Chondrocyte (in vitro differentiated cells): ENCODE measurements around the gene NPW. TPM values are rescaled to one million over a fixed set of nuclear protein-coding genes. Genes with fewer than 3 reads are reported as not detected.

ENCODE experiments used
- DNase-seq: peaks from one replicate; pipeline ENCODE4 v3.0.0; 2021; ENCODE audit warnings: mixed read lengths, low spot score
- H3K27ac Mint-ChIP-seq: one replicate; pipeline ENCODE4 v1.8.0; 2021; ENCODE audit warnings: mild to moderate bottlenecking, moderate library complexity, mixed read lengths; ENCODE audit not compliant: unreplicated experiment
- H3K27me3 Mint-ChIP-seq: 2 replicates; pipeline ENCODE4 v1.8.0; 2021; ENCODE audit warnings: low read depth, mixed read lengths
- H3K36me3 Mint-ChIP-seq: 2 replicates; pipeline ENCODE4 v1.8.0; 2021; ENCODE audit warnings: low read depth, mixed read lengths
- H3K4me1 Mint-ChIP-seq: 2 replicates; pipeline ENCODE4 v1.8.0; 2021; ENCODE audit warnings: low read depth, mild to moderate bottlenecking, mixed read lengths
- H3K4me3 Mint-ChIP-seq: one replicate; pipeline ENCODE4 v1.8.0; 2021; ENCODE audit warnings: mild to moderate bottlenecking, moderate library complexity, mixed read lengths; ENCODE audit not compliant: unreplicated experiment
- H3K9me3 Mint-ChIP-seq: 2 replicates; pipeline ENCODE4 v1.8.0; 2021; ENCODE audit warnings: low read depth, mixed read lengths
- CTCF ChIP-seq: fragments of 200-600 bp; sonication (generic); IDR thresholded peaks from 2 replicates; pipeline ENCODE4 v1.5.0; 2021; ENCODE audit warnings: antibody characterized with exemption, mild to moderate bottlenecking, moderate library complexity
- total RNA-seq: library from RNA; stranded (reverse); gene quantifications from 3 replicates; pipeline ENCODE4 v1.2.1, GENCODE V29; 2021

The NPW gene
- total RNA-seq, 1 donor from 2014 or later: 2.5 TPM

DNA sequence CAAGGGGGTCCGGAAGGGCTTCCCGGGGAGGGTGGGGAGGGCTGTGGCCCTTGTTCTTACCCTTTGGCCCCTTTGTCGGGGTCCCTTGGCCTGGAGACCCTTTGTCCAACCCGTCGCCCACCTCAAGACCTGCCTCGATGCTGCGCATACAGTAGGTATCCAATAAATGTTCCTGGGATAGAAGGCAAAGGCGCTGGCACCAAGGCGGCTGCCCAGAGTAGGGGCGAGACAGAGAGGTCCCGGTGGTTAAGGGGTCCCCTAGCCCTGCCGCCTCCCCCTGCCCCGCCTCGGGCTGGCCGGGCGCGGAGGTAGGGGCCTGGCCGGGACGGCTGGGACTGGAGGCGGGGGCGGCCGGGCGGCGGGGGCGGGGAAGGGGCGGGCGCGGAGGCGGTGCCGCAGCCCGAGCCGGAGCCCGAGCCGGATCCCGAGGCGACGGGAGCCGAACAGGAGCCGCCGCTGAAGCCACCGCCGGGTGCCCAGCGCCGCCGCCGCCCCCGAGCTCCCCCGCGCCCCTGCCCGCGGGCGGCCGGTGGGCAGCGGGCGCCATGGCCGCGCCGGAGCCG, 7.0 kb downstream of the NPW start, which contains the start of gene NHERF2:
TSS of gene NHERF2 (plus strand) at position 442 of the 563 bp plus-strand sequence. CDS start at position 546, 104 bp downstream.
- no peak for TF ChIP-seq CTCF
- Mint-ChIP-seq H3K27me3 (peaks cover 2% of the 10 kb centered on the region), H3K27ac (no peak within 1 kb of the TSS), H3K9me3 (no peaks in the 10 kb centered on the region), H3K36me3 (no peaks in the 10 kb centered on the region), H3K4me1 (peaks cover 37% of the 10 kb centered on the region), H3K4me3 (peak within 1 kb of the TSS; percentile 82)
- DNase-seq: no peak

DNA sequence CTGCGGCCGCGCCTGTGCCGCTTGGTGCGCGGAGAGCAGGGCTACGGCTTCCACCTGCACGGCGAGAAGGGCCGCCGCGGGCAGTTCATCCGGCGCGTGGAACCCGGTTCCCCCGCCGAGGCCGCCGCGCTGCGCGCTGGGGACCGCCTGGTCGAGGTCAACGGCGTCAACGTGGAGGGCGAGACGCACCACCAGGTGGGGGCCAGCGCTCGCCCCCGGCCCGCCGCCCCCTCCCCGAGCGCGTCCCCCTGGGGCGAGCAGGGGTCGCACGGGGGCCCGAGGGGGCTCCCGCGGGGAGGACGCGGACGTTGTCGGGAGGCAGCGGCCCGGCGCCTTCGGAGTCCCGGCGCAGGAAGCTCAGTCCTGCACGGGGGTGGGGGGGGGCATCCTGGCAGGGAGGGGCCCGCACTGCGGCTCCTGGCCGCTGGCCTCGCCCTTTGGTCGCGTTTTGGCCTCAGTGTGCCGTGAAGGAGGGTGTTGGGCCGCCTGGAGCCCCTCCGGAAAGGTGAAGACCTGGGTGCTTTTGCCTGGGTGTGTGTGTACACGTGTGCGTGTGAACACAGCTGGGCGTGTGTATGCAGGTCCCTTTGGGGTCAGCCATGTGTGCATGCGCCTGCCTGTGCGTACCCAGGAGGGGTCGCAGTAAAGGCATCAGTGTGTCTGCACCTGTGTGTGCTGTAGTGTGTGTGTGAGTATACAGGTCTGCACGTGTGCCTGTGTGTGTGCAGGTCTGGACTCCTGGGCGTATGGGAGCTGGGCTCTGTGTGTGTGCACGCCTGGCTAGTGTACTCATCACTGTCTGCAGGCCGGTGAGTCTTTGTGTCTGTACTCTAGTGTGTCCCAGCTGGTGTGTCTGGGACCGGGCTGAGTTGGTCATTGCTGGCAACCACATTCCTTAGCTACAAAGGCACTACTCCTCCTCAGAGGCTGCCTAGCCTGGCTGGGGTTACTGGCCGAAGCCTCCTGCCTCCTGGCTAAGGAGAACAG, 7.7 kb downstream of the NPW start:
- H3K4me1 Mint-ChIP-seq: peaks cover 41% of the 10 kb centered on the region
- no peak for DNase-seq
- H3K4me3 Mint-ChIP-seq: peak overlapping the region; percentile 82
- H3K27me3 Mint-ChIP-seq: no peaks in the 10 kb centered on the region
- H3K27ac Mint-ChIP-seq: no peak overlapping the region
- H3K36me3 Mint-ChIP-seq: no peaks in the 10 kb centered on the region
- H3K9me3 Mint-ChIP-seq: no peaks in the 10 kb centered on the region
- TF ChIP-seq CTCF: peak; percentile 33

DNA sequence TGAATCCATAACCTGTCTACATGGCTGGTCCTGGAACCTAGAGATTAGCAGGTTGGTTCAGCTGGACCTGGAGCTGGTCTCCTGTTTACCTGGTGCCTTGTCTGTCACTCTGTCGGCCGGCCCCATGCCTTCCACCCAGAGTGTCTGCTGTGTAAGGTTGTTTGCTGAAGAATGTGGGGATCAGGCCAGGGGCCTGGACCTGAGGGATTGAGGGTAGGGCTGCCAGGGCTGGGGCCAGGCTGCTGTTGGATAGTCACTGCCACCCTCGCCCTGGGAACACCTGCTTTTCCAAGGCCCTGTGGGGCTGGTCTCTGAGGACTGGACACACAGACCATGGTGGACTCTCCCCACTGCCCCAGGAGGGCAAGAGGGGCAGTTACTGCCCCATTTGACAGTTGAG, 8.6 kb downstream of the NPW start:
- peaks cover 41% of the 10 kb centered on the region for H3K4me1 Mint-ChIP-seq
- H3K4me3 Mint-ChIP-seq: peak overlapping the region; percentile 82
- DNase-seq: no peak
- H3K36me3 Mint-ChIP-seq: no peaks in the 10 kb centered on the region
- no peaks in the 10 kb centered on the region for H3K27me3 Mint-ChIP-seq
- H3K27ac Mint-ChIP-seq: no peak overlapping the region
- TF ChIP-seq CTCF: no peak
- no peaks in the 10 kb centered on the region for H3K9me3 Mint-ChIP-seq

GRCh38 chr16:2028620-2029220, 9.1 kb downstream of the NPW start:
- peak overlapping the region; percentile 82 for H3K4me3 Mint-ChIP-seq
- no peaks in the 10 kb centered on the region for H3K9me3 Mint-ChIP-seq
- peaks cover 42% of the 10 kb centered on the region for H3K4me1 Mint-ChIP-seq
- no peaks in the 10 kb centered on the region for H3K27me3 Mint-ChIP-seq
- H3K27ac Mint-ChIP-seq: no peak overlapping the region
- TF ChIP-seq CTCF: no peak
- H3K36me3 Mint-ChIP-seq: no peaks in the 10 kb centered on the region
- peak; percentile 76 for DNase-seq

- Mint-ChIP-seq H3K27me3 (no peaks in the 10 kb centered on the region), H3K4me1 (peaks cover 43% of the 10 kb centered on the region), H3K9me3 (no peaks in the 10 kb centered on the region), H3K36me3 (no peaks in the 10 kb centered on the region), H3K27ac (no peak overlapping the region), H3K4me3 (no peak overlapping the region)
- TF ChIP-seq CTCF: no peak
- DNase-seq: peak; percentile 76
These were observed 9.8 kb downstream of the NPW start for GRCh38 chr16:2029350-2029749.
